ENCODE results near the gene FGF22.
"Not testable (repeated sequence)": the region's sequence is repeated elsewhere in the genome, so short reads cannot be mapped to it uniquely, and the experiment has no call there.

The FGF22 gene

DNA sequence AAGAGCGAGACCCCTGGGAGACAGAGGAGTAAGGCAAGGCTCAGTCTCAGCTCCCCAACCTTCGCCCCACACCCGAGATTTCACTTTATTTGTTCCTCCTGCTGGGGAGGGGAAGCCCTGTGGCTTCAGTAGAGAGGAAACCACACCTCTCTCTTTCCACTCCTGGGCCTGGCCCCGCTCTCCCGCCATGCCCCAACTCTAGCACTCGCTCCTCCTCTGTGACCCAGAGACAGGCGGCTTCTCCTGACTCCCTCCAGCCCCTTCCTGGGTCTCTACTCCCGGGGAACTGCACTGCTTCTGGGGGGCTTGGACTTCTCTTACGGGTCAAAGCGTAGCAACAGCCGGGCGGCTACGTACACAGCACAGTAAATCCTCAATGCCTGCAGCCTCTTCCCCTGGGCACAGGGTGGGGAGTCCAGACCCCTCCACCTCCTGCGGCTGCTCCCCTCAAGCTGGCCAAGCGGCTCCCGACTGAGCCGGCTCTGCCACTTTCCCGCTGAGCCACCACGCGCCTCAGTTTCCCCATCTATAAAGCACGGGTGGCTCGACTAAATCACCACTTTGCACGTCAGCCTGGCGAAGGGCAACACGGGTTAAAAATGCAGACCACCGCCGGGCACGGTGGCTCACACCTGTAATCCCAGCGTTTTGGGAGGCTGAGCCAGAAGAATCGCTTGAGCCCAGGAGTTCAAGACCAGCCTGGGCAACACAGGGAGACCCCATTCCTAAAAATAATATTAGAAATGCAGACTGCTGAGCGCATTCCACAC lies 21.9 kb downstream of the FGF22 start:
- peak; percentile 82 for DNase-seq

DNA sequence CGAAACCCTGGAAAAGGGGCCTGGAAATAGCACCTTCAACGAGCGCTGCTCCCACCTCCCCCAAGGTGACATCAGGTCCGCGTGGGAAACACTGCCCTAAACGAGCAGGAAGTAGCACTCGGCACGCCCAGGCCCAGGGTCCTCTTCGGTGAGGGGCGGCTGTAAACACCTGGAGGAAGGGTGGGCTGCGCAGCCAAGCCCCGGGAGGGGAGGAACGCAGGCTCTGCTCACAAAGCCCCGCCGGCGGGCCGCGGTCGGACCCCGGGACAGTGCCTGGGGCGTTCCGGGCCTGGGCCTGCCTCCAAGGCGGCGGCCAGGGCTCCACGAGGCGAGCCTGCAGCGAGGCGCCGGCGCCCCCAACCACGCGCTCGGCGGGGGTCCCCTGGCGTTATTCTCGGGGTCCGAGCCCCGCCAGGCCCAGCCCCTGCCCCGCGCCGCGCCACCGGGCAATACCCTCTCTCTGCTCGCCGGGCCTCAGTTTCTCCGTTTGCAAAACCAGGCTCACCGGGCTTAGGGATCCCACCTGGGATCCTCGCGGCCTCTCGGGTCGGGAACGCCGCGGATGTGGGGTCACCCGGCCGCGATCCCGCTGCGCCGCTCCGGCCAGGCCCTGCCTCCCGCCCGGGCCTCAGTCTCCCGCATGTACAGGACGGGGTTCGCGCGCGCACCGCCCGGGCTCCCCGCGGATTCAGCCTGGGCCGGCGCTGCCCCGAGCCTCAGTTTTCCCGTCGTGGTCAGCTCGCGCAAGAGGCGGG lies 22.7 kb downstream of the FGF22 start:
- peak; percentile 79 for DNase-seq

DNA sequence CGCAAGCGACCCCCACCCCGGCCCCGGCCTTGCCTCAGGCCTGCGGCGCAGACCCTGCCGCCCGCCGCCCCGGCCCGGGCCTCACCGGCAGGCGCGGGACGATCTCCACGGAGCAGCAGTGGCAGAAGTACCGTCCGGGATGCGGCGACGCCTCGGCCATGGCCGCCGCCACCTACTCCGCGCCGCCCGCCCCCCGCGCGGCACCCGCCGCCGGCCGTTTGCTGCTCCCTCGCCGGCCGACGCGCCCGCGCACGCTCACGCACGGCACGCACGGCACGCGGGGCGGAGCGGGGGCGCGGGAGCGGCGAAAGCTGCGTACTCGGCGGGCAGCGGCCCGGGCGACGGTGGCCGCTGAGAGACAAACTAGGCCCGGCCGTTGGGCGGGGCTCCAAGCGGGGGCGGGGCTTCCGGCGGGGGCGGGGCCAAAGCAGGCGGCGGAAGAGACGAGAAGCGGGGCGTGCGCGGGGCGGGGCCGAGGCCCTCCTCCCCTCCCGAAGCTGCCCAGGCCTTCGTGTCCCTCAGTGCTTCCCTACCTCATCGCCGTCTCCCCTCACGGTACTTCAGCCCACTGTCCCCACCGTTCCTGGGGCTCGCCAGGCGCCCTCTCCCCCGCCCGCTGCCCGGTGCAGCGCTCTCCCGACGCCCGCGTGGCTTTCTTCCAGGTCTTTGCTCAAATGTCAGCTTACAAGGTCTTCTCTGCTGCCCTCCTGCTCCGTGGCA lies 23.4 kb downstream of the FGF22 start, which contains the start of gene RNF126:
RNF126 (minus strand) TSS at position 253 of the 720 bp plus-strand sequence; CDS start at position 160, 93 bp downstream.
- DNase-seq = peak; percentile 97

DNA sequence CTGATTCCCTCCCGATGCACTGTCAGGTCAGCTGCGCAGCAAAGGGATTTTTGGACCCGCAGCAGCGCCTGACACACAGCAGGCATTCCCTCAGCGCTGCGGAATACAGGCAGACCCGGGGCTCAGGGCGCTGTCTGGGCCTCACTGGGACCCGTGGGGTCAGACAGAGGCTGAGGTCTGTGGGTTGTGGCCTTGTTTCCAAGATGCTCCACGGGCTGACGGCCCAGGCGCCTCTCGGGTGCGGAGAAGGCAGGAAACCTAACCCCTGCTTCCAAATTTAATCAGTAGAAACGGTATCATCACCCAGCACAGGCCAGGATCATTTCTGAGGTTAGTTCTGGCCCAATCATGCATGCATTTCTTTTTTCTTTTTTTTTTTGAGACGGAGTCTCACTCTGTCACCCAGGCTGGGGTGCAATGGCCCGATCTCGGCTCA lies 24.0 kb downstream of the FGF22 start:
- DNase-seq = no peak

DNA sequence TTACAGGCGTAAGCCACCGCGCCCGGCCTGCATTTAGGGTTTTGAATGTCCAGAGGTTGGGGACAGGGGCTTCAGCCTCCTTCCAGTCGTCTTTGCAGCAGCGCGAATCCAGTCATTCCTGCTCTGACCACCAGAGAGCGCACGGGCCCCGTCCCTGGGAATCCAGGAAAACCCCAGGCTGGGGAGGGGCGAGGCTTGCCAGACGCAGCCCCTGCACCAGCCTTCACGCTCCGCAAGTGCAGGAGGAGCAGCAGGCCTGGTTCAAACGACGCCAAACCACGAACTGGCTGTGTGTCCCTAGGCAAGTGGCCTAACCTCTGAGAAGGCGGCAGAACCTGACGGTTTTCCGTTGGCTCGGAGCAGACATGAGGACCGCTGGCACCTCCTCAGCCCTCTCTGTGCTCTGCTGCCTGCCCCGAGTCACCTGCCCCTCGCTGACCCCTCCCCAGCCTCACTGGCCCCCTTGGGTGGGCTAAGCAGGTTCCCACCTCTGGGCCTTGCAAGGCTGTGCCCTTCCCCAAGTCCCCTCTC lies 25.3 kb downstream of the FGF22 start:
- peak; percentile 87 for DNase-seq

DNA sequence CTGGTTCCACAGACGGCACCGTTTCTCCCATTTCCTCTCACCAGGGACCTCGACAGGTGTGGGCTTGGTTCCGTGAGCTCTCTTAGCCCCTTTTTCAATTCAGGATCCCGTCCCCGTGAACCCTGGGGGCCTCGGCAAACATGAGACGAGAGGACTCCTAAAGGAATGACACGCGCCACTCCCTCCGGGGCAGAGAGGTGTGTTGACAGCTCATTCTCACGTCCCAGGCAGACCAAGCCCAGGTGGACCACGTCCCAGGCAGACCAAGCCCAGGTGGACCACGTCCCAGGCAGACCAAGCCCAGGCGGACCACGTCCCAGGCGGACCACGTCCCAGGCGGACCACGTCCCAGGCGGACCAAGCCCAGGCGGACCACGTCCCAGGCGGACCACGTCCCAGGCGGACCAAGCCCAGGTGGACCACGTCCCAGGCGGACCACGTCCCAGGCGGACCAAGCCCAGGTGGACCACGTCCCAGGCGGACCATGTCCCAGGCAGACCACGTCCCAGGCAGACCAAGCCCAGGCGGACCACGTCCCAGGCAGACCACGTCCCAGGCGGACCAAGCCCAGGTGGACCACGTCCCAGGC lies 27.4 kb downstream of the FGF22 start:
- not testable (repeated sequence) for DNase-seq

DNA sequence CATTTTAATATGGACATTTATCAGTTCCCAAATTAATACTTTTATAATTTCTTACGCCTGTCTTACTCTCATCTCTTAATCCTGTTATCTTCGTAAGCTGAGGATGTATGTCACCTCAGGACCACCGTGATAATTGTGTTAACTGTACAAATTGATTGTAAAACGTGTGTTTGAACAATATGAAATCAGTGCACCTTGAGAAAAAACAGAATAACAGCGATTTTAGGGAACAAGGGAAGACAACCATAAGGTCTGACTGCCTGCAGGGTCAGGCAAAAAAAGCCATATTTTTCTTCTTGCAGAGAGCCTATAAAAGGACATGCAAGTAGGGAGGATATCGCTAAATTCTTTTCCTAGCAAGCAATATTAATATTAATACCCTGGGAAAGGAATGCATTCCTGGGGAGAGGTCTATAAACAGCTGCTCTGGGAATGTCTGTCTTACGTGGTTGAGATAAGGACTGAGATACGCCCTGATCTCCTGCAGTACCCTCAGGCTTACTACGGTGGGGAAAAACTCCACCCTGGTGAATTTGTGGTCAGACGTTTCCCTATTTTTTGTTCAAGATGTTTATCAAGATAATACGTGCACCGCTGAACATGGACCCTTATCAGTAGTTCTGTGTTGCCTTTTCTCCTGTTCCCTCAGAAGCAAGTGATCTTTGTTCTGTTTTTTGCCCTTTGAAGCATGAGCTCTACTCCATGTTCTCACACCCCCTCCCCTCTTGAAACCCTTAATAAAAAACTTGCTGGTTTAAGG lies 29.2 kb downstream of the FGF22 start:
- not testable (repeated sequence) for DNase-seq

DNA sequence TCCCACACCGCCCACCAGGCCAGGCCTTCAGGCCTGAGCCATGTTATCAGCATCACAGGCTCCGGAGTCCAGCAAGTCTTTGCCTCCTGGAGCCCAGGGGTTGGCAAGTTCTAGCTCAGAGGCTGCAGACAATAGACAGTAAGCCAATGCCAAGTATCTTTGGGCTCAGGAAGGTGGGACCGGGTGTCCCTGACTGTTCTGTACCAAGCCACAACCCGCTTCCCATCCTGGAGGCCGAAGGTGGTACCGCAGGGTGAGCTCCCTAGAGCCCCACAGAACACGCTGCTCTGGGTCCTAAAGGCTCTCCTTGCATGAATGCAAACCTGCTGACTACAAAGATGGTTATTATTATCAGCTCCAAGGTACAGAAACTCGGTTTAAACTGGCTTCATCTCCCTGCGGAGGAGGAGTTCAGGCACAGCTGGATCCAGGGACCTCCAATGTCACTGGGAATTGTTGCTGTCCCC lies 31.0 kb downstream of the FGF22 start:
- DNase-seq = no peak

DNA sequence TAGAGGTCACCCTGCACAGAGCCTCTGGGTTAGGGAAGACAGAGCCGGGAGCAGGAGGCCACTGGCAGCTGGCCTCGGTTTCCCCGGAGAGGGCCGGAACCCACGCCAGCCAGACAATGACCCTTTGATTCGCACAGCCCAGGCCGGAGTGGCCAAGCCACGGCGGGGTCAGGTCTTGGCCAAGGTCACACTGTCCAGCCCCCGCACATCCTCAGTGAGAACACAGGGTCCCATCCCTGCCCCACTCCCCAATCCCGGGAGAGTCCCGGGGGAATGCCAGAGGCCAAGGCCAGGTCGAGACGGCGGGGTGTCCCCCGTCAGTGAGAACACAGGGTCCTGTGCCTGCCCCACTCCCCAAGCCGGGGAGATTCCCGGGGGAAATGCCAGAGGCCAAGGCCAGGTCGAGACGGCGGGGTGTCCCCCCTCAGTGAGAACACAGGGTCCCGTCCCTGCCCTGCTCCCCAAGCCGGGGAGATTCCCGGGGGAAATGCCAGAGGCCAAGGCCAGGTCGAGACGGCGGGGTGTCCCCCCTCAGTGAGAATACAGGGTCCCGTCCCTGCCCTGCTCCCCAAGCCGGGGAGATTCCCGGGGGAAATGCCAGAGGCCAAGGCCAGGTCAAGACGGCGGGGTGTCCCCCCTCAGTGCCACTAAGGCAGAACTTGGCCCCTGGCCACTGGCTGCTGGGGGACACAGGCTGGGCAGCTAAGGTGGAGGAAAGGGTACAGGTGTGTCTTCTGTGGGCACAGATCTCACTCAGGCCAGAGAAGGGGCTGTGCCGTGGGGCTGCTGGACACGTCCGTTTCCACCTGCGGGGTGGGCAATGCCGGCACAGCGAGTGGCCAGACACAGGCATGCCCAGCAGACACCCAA lies 34.8 kb downstream of the FGF22 start:
- no peak for DNase-seq

DNA sequence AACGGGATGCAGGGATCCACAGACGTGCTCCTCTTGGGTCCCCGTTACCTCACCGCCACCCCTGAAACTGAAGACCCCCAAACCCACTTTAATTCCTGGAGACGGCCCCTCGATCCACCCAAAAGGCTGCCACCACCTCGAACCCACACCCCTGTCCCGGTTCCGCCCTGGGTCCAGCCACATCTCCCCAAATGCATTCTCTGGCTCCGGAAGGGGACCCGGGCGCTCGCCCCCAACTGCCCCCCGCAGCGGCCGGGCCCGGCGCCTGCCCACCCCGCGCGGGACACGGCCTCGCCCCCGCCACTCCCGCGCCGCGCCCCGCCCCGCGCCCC lies 36.3 kb downstream of the FGF22 start:
- no peak for DNase-seq

DNA sequence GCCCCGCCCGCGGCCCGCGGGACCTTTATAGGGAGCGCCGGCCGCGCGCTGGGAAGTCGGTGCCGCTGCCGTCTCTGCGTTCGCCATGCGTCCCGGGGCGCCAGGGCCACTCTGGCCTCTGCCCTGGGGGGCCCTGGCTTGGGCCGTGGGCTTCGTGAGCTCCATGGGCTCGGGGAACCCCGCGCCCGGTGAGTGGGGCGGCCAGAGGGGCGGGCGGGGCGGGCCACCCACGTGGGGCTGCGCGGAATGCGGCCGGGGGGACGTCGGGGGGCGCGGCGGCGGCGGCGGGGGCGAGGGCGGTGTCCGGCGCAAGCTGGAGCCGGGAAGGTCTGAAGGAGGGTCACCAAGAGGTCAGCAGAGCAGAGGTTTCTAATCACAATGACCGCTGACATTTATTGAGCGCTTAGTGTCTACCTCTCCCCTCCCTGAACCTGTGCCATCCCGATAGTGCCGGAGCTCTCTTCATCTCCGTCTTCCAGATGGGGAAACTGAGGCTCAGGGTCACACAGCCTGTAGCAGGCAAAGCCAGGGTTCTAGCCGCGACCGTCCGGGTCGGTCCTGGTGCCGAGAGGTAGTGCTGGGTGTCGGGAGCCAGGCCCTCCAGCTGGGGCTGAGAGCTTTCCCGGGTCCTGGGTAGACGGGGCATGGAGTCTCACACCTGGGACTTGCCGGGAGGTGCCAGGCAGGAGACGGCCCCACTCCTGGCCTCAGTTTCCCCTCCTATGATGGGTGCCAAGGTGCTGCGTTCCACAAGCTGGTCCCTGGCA lies 36.8 kb downstream of the FGF22 start, which contains the start of gene FSTL3:
FSTL3 (plus strand) TSS at position 54 of the 767 bp plus-strand sequence; CDS start at position 86, 32 bp downstream.
- no peak for DNase-seq

DNA sequence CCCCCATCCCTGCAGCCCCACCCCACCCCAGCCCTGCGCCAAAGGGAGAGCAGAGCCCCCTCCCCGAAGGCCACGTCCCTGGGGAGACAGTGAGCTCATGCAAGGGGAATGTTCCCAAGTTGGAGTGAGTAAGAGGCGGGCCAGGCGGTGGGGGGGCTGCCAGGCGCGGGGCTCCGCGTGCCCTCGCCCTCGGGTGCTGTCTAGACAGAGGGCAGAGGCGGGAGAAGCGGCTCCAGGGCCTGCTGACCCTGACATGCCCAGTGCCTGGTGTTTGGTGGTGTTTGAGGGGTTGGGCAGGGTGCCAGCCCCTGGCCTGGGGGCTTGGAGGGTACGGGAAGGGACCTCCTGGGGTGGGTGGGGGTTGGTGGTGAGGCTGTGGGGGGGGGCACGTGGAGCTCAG lies 37.5 kb downstream of the FGF22 start:
- DNase-seq = no peak

DNA sequence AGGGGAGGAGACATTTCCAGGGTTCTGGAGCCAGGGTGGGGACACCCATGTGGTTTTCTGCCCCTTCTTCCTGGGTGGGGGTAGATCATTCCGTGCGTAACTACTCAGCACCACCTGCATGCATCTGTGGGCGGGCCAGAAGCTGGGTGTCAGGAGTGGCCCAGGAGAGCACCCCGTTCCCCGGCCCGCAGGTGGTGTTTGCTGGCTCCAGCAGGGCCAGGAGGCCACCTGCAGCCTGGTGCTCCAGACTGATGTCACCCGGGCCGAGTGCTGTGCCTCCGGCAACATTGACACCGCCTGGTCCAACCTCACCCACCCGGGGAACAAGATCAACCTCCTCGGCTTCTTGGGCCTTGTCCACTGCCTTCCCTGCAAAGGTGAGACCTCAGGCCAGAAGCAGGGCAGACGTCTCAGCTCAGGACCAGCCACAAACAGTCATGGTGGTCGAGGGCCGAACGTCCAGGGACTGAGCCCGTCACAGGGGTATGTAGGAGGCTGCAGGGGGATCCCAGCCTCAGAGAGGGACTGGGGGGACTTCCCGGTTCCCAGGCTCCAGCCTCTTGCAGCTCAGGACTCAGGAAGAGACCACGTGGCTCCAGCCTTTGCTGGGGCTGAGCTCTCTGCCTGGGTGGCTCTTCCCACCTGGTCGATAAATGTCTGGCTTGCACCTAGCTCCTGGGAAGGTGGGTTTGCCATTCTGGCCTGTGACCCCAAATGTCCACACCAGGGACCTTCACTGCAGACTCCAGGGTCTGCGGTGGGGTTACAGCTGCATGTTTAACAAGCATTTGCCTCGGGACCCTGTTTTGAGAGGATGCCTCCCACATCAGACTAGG lies 38.1 kb downstream of the FGF22 start:
- DNase-seq = no peak

DNA sequence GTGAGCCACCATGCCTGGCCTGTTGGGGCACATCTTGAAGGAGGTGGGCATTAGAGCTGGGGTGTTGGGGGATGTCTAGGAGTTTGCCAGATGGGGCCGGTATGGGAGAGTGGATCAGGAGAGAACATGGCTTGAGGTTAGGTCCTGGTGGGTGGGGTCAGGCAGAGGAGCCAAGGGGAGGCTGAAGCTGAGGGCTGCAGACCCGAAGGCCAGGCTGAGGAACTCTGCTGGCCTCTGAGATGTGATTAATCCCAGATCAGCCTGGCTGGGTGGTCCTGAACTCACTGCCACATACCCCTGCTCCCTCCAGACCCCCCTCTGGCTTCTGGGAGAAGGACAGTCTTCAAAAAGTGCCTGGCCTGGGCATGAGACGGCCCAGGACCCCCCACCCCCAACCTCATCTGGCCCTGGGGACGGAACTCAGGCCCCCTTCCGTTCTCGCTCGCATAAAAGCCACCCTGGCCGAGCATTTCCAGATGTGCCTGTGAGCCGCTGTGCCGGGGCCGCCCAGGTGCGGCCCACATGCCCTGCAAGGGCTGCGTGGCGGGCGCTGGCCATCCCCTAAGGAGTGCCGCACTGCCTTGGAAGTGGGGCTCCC lies 39.2 kb downstream of the FGF22 start:
- DNase-seq = no peak

DNA sequence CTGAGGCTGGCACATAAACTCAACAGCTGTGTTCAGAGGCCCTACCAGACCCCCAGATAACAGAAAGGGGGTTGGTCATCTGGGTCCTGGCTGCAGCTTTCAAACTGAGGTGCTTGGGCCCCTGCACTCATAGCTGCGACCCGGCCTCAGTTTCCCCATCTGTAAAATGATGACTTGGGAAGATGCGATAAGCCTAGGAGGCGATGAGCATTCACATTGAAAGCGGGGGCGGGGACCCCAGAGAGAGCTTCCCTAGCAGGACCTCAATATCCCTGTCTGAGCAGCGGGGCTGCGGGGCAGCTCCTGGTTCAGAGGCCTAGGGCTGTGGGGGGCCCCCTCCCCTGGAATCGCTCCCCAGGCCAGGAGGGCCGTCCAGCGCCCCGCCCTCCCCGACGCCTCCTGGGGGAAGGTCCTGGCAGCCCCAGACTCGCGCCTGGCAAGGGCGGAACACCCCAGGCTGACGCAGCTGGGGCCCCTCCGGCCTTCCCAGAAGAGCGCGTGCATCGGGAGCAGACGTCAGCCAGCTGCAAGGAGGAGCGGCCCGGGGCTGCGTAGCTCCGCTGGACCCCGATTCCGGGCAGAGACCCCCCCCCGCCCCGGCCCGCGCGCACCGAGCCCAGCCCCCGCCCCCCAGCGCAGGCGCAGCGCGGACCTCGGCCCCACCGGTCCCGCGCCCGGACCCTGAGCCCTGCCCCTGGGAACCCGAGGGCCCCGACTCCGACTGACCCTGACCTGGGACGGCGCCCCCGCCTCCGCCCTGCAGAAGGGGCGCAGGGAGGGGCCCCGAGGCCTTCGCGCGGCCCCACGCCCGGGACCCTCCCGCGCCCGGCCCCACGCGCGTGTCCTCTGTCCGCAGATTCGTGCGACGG lies 40.0 kb downstream of the FGF22 start:
- DNase-seq = peak; percentile 48

DNA sequence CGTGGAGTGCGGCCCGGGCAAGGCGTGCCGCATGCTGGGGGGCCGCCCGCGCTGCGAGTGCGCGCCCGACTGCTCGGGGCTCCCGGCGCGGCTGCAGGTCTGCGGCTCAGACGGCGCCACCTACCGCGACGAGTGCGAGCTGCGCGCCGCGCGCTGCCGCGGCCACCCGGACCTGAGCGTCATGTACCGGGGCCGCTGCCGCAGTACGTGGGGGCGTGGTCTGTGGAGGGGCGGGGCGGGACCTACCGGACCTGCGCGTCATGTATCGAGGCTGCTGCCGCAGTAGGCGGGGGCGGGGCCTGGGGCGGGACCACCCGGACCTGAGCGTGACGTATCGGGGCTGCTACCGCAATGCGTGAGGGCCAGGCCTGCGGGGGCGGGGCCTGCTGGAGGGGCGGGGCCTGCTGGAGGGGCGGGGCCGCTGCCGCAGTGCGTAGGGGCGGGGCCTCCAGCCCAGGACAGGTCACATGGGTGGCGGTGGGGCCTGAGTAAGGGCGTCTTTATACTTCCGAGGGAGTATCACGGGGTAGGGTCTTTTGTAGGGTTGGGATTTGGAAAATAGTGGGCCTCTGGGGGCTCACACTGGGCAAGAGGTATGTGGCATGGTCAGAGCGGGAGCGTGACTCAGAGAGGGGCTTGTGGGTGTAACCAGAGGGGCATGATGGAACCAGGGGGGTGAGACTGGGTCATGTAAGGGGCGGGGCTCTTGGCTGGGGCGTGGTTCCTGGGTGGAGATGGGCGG lies 40.8 kb downstream of the FGF22 start:
- DNase-seq = peak; percentile 100

All from activated CD4-positive, alpha-beta T cell treated with anti-CD3 and anti-CD28 coated beads, Interleukin-2, Interleukin-6, amounts not matched to agents 100 ng/mL and 50 ng/mL, durations not matched to agents 16 hours and 8 hours (primary cell).